GM23248 (cell line): ENCODE data around the gene LTBP3. TPM values are rescaled to one million over a fixed set of nuclear protein-coding genes. Genes with fewer than 3 reads are reported as not detected.

Experiments
- DNase-seq: peaks from one replicate; pipeline ENCODE4 v3.0.0-alpha.2; 2015
- H2AFZ ChIP-seq: fragments of 200-600 bp; sonication (generic); 2 replicates; pipeline ENCODE4 v1.6.1; 2016; ENCODE audit warnings: antibody characterized with exemption
- H3F3A ChIP-seq: fragments of 200-600 bp; sonication (generic); 2 replicates; pipeline ENCODE4 v1.6.1; 2016; ENCODE audit warnings: mild to moderate bottlenecking, antibody characterized with exemption, mixed run types; ENCODE audit not compliant: insufficient read depth
- H3K27ac ChIP-seq: fragments of 200-600 bp; sonication (generic); 2 replicates; pipeline ENCODE4 v1.5.1; 2016; ENCODE audit warnings: mild to moderate bottlenecking
- H3K27me3 ChIP-seq: fragments of 200-600 bp; sonication (generic); replicated peaks from 2 replicates; pipeline ENCODE4 v1.6.1; 2016; ENCODE audit warnings: mild to moderate bottlenecking; ENCODE audit not compliant: insufficient read depth
- H3K36me3 ChIP-seq: fragments of 200-600 bp; sonication (generic); 2 replicates; pipeline ENCODE4 v1.6.1; 2016; ENCODE audit warnings: low read depth, mild to moderate bottlenecking
- H3K4me1 ChIP-seq: fragments of 200-600 bp; sonication (generic); 2 replicates; pipeline ENCODE4 v1.6.1; 2016; ENCODE audit warnings: mild to moderate bottlenecking; ENCODE audit not compliant: insufficient read depth
- H3K4me2 ChIP-seq: fragments of 200-600 bp; sonication (generic); one replicate; pipeline ENCODE4 v1.6.1; 2016; ENCODE audit warnings: mild to moderate bottlenecking; ENCODE audit not compliant: unreplicated experiment
- H3K4me3 ChIP-seq: fragments of 200-600 bp; sonication (generic); 2 replicates; pipeline ENCODE4 v1.5.1; 2016; ENCODE audit warnings: mild to moderate bottlenecking
- H3K79me2 ChIP-seq: fragments of 200-600 bp; sonication (generic); 2 replicates; pipeline ENCODE4 v1.6.1; 2016; ENCODE audit warnings: mild to moderate bottlenecking; ENCODE audit not compliant: insufficient read depth
- H3K9ac ChIP-seq: fragments of 200-600 bp; sonication (generic); 2 replicates; pipeline ENCODE4 v1.6.1; 2016; ENCODE audit warnings: mild to moderate bottlenecking
- H3K9me2 ChIP-seq: fragments of 200-600 bp; sonication (generic); 2 replicates; pipeline ENCODE4 v1.6.1; 2016; ENCODE audit warnings: mixed run types, mild to moderate bottlenecking, moderate library complexity; ENCODE audit not compliant: insufficient read depth
- H3K9me3 ChIP-seq: fragments of 200-600 bp; sonication (generic); one replicate; pipeline ENCODE4 v1.6.1; 2017; ENCODE audit warnings: low read depth
- H4K20me1 ChIP-seq: fragments of 200-600 bp; sonication (generic); 2 replicates; pipeline ENCODE4 v1.6.0; 2016; ENCODE audit not compliant: insufficient read depth
- EZH2 ChIP-seq: fragments of 200-600 bp; sonication (generic); IDR thresholded peaks from 2 replicates; pipeline ENCODE4 v1.6.1; 2018; ENCODE audit warnings: antibody characterized with exemption, mild to moderate bottlenecking; ENCODE audit not compliant: insufficient read depth, poor library complexity, severe bottlenecking
- EZH2phosphoT487 ChIP-seq: fragments of 200-600 bp; sonication (generic); IDR thresholded peaks from 2 replicates; pipeline ENCODE4 v1.6.1; 2018; ENCODE audit warnings: antibody characterized with exemption, moderate library complexity, mild to moderate bottlenecking, low read depth; ENCODE audit not compliant: insufficient read depth
- WGBS, 2 experiments: methylation state at CpG; one replicate each; pipeline ENCODE4 v1.1.6; 2015 to 2017; ENCODE audit warnings: low lambda C conversion rate in 2 of 2, low coverage in 1 of 2; ENCODE audit errors: missing lambda C conversion rate in 2 of 2; 5-methylcytosine and 5-hydroxymethylcytosine counted together
- in situ Hi-C: fragments of 300-500 bp; cut with MboI; formaldehyde crosslinking; loops from 2 replicates; pipeline ENCODE4 v1.15.0; 2020
- polyA plus RNA-seq: library from polyadenylated mRNA; unstranded; fragments of >200 nt; fragmentation: Nextera tagmentation; extraction: Ambion mirVana; gene quantifications from 2 replicates; pipeline ENCODE4 v1.2.1, GENCODE V29; 2016
- total RNA-seq: library from RNA; depleted of rRNA; stranded (reverse); fragments of >200 nt; shearing (Covaris generic); gene quantifications from 2 replicates; pipeline ENCODE4 v1.2.3, GENCODE V29; 2014

The LTBP3 gene
- total and polyA plus RNA-seq, 2 experiments from 2014 or later, result 39.6 to 112 TPM

DNA sequence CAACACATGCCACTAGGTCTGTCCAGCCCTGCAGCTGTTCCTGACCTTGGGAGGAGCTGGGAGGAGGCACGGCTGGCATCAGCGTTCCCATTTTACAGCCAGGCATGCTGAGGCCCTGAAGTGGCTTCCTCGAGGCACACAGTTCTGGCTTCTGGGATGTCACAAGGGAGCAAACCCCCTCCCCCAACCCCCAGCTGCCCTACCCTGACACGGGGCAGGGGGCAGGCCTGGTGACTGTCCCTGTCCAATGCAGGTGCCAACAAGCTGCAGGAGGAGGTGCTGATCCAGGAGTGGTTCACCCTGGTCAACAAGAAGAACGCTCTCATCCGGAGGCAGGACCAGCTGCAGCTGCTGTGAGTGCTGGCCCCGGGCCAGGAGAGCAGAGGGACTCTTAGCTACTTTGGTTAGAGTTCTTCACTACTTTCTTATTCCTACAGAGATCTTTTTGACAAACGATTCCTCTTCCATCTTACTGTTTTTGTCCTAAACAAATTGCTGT lies 32.1 kb upstream of the LTBP3 start:
- Histone ChIP-seq H2AFZ (no peak overlapping the region), H3K4me1 (no peaks in the 10 kb centered on the region), H3K79me2 (no peaks in the 10 kb centered on the region), H3K27me3 (no peaks in the 10 kb centered on the region), H3K4me3 (no peak overlapping the region), H4K20me1 (no peaks in the 10 kb centered on the region), H3K9ac (no peak overlapping the region), H3F3A (peaks cover 14% of the 10 kb centered on the region), H3K36me3 (0 out of 2 replicates have a peak, but pooled peaks cover 6% of the 10 kb centered on the region), H3K4me2 (no peak overlapping the region), H3K9me3 (no peaks in the 10 kb centered on the region), H3K9me2 (no peaks in the 10 kb centered on the region), H3K27ac (no peak overlapping the region)
- in situ Hi-C loops, result no loop called here
- TF ChIP-seq EZH2, result no peak
- no peak for DNase-seq
- WGBS, 2 experiments, result 74 to 77% methylated on average over 8 of the region's 8 CpGs

DNA sequence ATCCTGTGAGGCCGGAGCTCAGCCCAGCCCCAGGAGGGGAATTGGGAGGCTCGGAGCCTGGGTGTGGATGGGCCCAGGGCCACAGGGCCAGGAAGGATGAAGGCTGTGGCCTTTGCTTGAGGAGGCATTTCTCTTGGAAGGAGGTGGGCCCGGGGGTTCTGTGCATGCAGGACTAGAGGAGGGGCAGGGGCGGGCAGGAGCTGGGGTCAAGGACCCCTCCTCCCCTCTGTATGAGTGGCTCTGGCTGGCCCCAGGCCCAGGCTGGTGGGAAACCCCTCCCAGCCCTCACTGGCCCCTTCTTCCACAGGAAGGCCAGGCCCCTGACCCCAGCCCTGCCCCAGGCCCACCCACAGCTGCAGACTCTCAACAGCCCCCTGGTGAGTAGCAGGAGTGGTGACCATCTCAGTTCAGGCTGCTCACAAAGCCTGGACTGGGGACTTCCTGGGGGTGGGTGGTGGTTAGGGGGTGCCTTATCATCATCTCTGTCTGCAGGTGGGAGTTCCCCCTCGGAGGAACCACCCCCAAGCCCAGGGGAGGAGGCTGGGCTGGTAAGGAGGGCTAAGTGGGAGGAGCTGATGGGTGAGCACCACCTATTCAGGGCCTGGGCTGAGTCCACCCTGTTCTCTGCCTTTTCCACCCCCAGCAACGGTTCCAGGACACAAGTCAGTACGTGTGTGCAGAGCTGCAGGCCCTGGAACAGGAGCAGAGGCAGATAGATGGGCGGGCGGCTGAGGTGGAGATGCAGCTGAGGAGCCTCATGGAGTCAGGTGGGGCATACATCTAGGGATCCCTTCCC lies 31.5 kb upstream of the LTBP3 start:
- Histone ChIP-seq H3K9me2 (no peaks in the 10 kb centered on the region), H3K4me1 (no peaks in the 10 kb centered on the region), H3K4me3 (no peak overlapping the region), H3K27me3 (no peaks in the 10 kb centered on the region), H3K9ac (no peak overlapping the region), H2AFZ (no peak overlapping the region), H3F3A (peaks cover 12% of the 10 kb centered on the region), H3K27ac (no peak overlapping the region), H3K9me3 (no peaks in the 10 kb centered on the region), H4K20me1 (no peaks in the 10 kb centered on the region), H3K4me2 (no peak overlapping the region), H3K36me3 (0 out of 2 replicates have a peak, but pooled peaks cover 6% of the 10 kb centered on the region), H3K79me2 (no peaks in the 10 kb centered on the region)
- in situ Hi-C loops, result no loop called here
- DNase-seq, result no peak
- 76 to 88% methylated on average over 7 to 9 of the region's 9 CpGs for WGBS, 2 experiments
- TF ChIP-seq EZH2 (no peak), EZH2phosphoT487 (no peak)

DNA sequence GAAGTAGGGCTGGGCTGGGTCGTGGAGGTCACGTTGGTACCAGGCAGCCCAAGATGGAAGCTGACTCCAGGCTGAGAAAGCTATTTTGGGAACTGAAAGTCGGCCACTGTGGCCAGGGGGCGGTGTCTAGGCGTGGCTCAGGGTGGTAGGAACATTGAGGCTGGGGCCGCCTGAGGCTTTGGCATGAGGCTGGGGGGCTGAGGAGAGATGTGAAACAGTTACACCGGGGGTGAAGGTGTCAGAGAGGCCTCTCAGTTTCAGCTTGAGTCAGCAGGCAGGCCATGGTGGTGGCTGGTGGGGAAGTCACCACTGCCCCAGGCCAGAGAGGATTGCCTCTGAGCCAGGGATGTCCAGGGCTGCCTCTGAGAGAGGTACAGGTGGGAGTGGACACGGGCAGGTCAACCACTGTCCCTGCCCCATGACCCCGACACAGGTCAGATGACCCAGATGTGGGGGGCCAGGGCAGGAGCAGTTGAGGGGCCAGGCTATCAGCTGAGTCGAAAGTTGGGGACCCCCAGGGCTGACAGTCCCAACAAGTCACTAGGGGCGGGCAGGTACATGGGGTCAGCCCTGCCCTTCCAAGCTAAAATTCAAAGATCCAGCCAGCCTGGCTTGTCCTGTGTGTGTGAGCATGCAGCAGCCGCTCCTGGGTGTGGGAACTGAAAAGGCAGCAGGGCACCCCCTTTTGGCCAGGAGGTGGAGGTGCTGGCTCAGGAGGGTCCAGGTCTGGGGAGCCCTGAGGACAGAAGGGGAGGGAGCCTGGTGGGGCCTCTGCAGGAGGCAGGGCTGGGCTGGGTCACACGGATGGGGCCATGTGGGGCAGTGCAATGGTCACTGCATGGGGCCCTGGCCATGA lies 30.3 kb upstream of the LTBP3 start:
- Histone ChIP-seq H3K4me3 (no peak overlapping the region), H4K20me1 (no peaks in the 10 kb centered on the region), H3K27me3 (no peaks in the 10 kb centered on the region), H3K4me1 (no peaks in the 10 kb centered on the region), H3F3A (peaks cover 5% of the 10 kb centered on the region; the same call in 1 of the 2 replicates), H3K79me2 (no peaks in the 10 kb centered on the region), H3K36me3 (0 out of 2 replicates have a peak, but pooled peaks cover 6% of the 10 kb centered on the region), H2AFZ (no peak overlapping the region), H3K9ac (no peak overlapping the region), H3K9me2 (no peaks in the 10 kb centered on the region), H3K4me2 (no peak overlapping the region), H3K9me3 (no peaks in the 10 kb centered on the region), H3K27ac (no peak overlapping the region)
- DNase-seq, result peak; percentile 64
- in situ Hi-C loops, result no loop called here
- 80 to 82% methylated on average over 11 to 13 of the region's 13 CpGs for WGBS, 2 experiments
- no peak for TF ChIP-seq EZH2
- no peak for TF ChIP-seq EZH2phosphoT487

DNA sequence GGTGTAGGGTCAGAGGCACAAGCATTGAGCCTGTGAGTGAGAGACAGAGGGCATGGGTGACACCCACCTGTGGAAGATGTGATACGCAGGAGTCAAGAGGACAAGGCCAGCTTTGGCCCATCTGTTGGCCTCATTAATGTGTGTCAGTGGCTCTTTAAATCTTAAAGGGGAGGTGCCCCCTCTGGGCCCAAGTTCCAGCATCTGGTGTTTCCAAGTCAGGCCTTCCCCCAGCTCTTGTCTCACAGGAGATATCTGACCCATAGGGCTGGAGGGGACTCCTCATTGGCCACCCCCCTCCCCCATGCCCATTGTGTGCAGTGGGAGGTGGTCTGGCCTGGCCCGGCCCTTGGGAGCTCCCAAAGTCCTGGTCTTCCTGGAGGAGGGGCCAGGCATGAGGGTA lies 28.5 kb upstream of the LTBP3 start:
- Histone ChIP-seq H3K27ac (no peak overlapping the region), H3K9me3 (no peaks in the 10 kb centered on the region), H2AFZ (no peak overlapping the region), H3K9ac (no peak overlapping the region), H3K4me1 (no peaks in the 10 kb centered on the region), H3K79me2 (no peaks in the 10 kb centered on the region), H4K20me1 (no peaks in the 10 kb centered on the region), H3K36me3 (peaks cover 9% of the 10 kb centered on the region; the same call in 1 of the 2 replicates), H3K4me2 (no peak overlapping the region), H3K27me3 (no peaks in the 10 kb centered on the region), H3K4me3 (no peak overlapping the region), H3K9me2 (no peaks in the 10 kb centered on the region), H3F3A (peaks cover 5% of the 10 kb centered on the region; the same call in 1 of the 2 replicates)
- no peak for DNase-seq
- WGBS, 2 experiments, result 80 to 83% methylated on average over 2 of the region's 2 CpGs
- TF ChIP-seq EZH2phosphoT487 (no peak), EZH2 (no peak)
- in situ Hi-C loops, result no loop called here
